Rectal smooth muscle tissue (tissue), 1 donor: Measurements from ENCODE around the gene TMTC2.

ENCODE experiments used
- H3K27ac ChIP-seq: one replicate; pipeline ENCODE4 v1.7.0; 2013; ENCODE audit warnings: low read depth, low read length, inconsistent platforms
- H3K27me3 ChIP-seq: one replicate; pipeline ENCODE4 v1.7.0; 2013; ENCODE audit warnings: low read length; ENCODE audit not compliant: control insufficient read depth, insufficient read depth
- H3K36me3 ChIP-seq: one replicate; pipeline ENCODE4 v1.7.0; 2013; ENCODE audit warnings: low read length; ENCODE audit not compliant: control insufficient read depth, insufficient read depth
- H3K4me1 ChIP-seq: one replicate; pipeline ENCODE4 v1.7.0; 2013; ENCODE audit warnings: low read length; ENCODE audit not compliant: control insufficient read depth, insufficient read depth
- H3K4me3 ChIP-seq: one replicate; pipeline ENCODE4 v1.7.0; 2013; ENCODE audit warnings: low read length
- H3K9ac ChIP-seq: one replicate; pipeline ENCODE4 v1.7.0; 2013; ENCODE audit warnings: low read length

TMTC2 gene

DNA sequence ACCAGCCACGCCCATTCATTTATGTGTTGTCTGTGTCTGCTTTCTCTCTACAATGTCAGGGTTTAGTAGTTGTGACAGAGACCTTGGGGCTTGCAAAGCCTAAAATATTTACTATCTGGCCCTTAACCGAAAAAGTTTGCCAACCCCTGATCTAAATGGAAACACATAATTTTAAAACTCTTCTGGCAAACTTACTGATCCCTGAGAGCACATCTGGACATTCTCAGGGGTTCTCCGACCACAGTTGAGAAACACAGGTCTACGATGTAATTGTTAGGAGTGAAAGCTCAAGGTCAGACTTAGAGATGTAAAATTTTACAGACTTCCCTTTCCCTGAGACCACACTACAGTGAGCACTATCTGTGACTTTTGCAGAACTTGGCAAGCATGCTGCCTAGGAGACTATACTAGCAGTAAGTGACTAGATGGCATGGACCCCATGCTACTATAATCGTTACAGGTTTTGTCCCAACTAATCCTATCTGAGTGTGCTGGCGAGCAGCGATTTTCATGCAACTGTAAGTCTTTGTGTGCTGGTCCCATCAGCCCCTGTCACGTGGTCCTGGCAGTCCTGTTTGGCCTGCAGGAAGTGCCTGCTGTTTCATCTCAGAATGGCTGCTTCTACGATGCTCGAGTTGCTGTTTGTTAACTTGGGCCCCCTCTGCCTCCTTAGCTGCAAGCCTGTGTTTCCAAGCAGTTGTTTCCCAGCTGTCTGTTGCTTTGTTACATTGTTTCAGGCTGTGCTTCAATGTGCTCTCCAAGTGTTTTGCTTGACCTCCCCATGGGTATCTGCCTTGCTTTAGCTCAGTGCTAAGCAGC, 21.6 kb downstream of the TMTC2 start:
- Histone ChIP-seq H3K27me3 (no peaks in the 10 kb centered on the region), H3K4me1 (peaks cover 36% of the 10 kb centered on the region), H3K36me3 (no peaks in the 10 kb centered on the region), H3K27ac (peak overlapping the region; percentile 70), H3K9ac (peak overlapping the region; percentile 16), H3K4me3 (no peak overlapping the region)

DNA sequence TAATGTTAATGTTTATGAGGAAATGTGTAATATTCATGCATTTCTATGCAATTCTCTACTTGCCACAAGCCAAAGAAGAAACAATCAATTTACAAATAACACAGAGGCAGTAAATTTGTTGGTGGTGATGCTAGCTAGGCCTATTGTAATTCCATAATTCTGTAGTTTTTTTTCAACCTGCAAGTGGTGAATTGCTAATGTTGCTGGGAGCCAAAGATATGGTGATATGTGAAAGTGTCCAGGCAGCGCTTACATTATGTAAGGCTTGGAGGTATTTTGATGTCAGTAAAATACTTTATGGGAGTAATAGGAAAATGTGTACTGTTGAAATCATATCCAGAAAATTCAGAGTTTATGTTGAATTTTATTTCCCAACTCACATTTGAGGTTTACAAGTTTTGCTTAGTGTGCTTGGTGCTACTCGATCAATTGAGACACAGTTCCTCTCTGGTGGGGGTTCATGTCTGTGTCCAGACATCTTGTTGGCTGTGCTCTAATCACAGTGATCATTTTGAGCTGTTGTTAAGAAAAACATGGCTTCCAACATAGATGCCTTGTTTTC, 23.2 kb downstream of the TMTC2 start:
- H3K27ac ChIP-seq: peak overlapping the region; percentile 63
- H3K4me3 ChIP-seq: no peak overlapping the region
- H3K9ac ChIP-seq: no peak overlapping the region
- no peaks in the 10 kb centered on the region for H3K27me3 ChIP-seq
- H3K4me1 ChIP-seq: peaks cover 36% of the 10 kb centered on the region
- H3K36me3 ChIP-seq: no peaks in the 10 kb centered on the region

DNA sequence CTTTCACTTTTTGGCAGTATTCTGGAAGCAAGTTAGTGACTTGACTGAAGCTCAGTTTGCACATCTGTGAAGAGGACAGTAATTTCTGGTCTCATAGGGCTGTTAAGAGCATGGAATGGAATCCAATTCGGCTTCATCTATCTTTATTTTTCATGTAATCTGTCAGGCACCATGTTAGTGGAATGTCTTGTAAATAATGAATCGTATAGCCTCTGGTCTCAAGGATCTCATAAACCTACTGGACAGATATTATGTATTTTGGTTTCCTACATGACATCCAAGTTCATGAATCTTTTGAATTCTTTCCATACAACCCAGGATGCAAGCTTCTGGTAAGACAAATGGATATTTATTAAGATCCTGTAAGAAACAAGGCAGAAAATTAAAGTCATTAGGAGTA, 24.0 kb downstream of the TMTC2 start:
- Histone ChIP-seq H3K36me3 (no peaks in the 10 kb centered on the region), H3K9ac (no peak overlapping the region), H3K27me3 (no peaks in the 10 kb centered on the region), H3K4me1 (peaks cover 36% of the 10 kb centered on the region), H3K4me3 (no peak overlapping the region), H3K27ac (peak overlapping the region; percentile 63)

DNA sequence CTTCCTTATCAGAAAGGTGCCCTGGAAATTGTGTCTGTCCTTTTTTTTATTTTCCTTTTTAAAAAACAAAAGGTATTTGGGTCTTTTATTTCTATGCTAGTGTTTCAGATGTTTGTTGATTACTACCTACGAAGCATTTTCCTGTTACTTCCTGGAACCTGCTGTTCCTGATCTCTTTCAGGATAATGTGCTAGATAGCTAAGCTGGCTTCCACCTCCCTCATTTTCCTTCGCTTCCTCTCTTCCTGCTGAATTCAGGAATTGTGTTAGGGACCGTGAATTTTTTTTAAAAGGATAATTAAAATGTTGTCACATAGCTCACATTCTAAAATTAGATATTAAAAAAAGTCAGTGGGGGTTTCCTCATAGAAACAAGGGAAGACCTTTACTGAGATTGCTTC, 27.7 kb downstream of the TMTC2 start:
- H3K27ac ChIP-seq: no peak overlapping the region
- no peak overlapping the region for H3K9ac ChIP-seq
- no peaks in the 10 kb centered on the region for H3K27me3 ChIP-seq
- no peaks in the 10 kb centered on the region for H3K36me3 ChIP-seq
- H3K4me1 ChIP-seq: peaks cover 15% of the 10 kb centered on the region
- no peak overlapping the region for H3K4me3 ChIP-seq

GRCh38 chr12:82721726-82722125, 35.0 kb downstream of the TMTC2 start:
- no peaks in the 10 kb centered on the region for H3K27me3 ChIP-seq
- no peaks in the 10 kb centered on the region for H3K36me3 ChIP-seq
- no peak overlapping the region for H3K9ac ChIP-seq
- no peak overlapping the region for H3K4me3 ChIP-seq
- no peaks in the 10 kb centered on the region for H3K4me1 ChIP-seq
- no peak overlapping the region for H3K27ac ChIP-seq

DNA sequence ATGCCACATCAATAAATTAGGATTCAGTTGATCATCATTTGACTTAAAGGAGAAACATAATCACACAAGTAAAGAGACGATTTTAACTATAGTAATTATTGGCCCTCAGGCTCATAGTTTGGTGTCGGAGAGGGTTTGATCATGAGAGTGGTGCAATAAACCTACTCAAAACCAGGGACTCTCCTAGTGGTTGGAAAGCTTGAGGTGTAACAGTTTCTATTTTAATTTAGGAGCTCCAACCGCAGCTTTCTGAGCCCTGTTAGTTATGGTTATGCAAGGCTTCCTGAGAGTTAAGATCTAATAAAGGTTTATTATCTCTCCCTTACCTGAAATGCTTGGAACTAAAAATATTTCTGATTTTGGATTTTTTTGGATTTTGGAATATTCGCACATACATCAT, 36.4 kb downstream of the TMTC2 start:
- H3K36me3 ChIP-seq: no peaks in the 10 kb centered on the region
- no peak overlapping the region for H3K27ac ChIP-seq
- no peaks in the 10 kb centered on the region for H3K4me1 ChIP-seq
- no peak overlapping the region for H3K9ac ChIP-seq
- no peak overlapping the region for H3K4me3 ChIP-seq
- H3K27me3 ChIP-seq: no peaks in the 10 kb centered on the region

DNA sequence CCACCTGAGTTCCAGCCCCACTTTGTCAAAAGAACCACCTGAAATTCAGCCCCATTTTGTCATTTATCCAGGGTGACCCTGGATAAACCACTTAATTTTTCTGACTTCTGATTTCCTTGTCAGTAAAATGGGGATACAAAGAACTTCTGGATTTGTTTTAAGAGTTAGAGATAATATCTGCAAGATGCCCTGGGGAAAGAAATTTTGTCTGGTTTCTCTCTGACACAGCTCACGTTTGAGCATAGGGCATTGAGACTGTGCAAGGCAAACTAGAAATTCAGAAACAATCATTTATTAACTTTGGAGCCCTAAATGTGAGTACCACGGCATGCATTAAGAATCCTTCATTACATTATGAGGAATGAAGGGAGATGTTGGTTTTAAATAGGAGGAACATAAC, 37.2 kb downstream of the TMTC2 start:
- Histone ChIP-seq H3K27ac (no peak overlapping the region), H3K36me3 (no peaks in the 10 kb centered on the region), H3K4me1 (no peaks in the 10 kb centered on the region), H3K27me3 (no peaks in the 10 kb centered on the region), H3K9ac (no peak overlapping the region), H3K4me3 (no peak overlapping the region)

- H3K4me1 ChIP-seq: no peaks in the 10 kb centered on the region
- no peaks in the 10 kb centered on the region for H3K27me3 ChIP-seq
- H3K9ac ChIP-seq: no peak overlapping the region
- no peak overlapping the region for H3K4me3 ChIP-seq
- no peak overlapping the region for H3K27ac ChIP-seq
- no peaks in the 10 kb centered on the region for H3K36me3 ChIP-seq
Observed at GRCh38 chr12:82725741-82726140, 39.0 kb downstream of the TMTC2 start.

GRCh38 chr12:82727886-82728285, 41.2 kb downstream of the TMTC2 start:
- H3K27me3 ChIP-seq: no peaks in the 10 kb centered on the region
- no peak overlapping the region for H3K27ac ChIP-seq
- H3K36me3 ChIP-seq: no peaks in the 10 kb centered on the region
- H3K4me3 ChIP-seq: no peak overlapping the region
- no peaks in the 10 kb centered on the region for H3K4me1 ChIP-seq
- H3K9ac ChIP-seq: no peak overlapping the region

DNA sequence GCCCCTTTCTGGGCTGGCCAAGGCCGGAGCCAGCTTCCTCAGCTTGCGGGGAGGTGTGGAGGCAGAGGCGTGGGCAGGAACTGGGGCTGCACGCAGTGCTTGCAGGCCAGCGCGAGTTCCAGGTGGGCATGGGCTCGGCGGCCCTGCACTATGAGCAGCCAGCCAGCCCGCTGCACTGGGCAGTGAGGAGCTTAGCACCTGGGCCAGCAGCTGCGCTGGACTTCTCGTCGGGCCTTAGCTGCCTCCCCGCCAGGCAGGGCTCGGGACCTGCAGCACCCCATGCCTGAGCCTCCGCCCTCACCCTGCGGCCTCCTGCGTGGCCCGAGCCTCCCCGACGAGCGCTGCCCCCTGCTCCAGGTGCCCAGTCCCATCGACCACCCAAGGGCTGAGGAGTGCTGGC, 42.0 kb downstream of the TMTC2 start:
- no peak overlapping the region for H3K27ac ChIP-seq

GRCh38 chr12:82730953-82731459, 44.3 kb downstream of the TMTC2 start:
- Histone ChIP-seq H3K36me3 (no peaks in the 10 kb centered on the region), H3K27ac (no peak overlapping the region), H3K9ac (no peak overlapping the region), H3K27me3 (no peaks in the 10 kb centered on the region), H3K4me3 (no peak overlapping the region), H3K4me1 (no peaks in the 10 kb centered on the region)

More for the DNA sequence above, 42.0 kb downstream of the TMTC2 start:
- Histone ChIP-seq H3K36me3 (no peaks in the 10 kb centered on the region), H3K4me3 (no peak overlapping the region), H3K9ac (no peak overlapping the region), H3K4me1 (no peaks in the 10 kb centered on the region), H3K27me3 (no peaks in the 10 kb centered on the region)

- Histone ChIP-seq H3K9ac (no peak overlapping the region), H3K4me1 (peaks cover 6% of the 10 kb centered on the region), H3K27ac (no peak overlapping the region), H3K36me3 (no peaks in the 10 kb centered on the region), H3K27me3 (no peaks in the 10 kb centered on the region), H3K4me3 (no peak overlapping the region)
Observed at GRCh38 chr12:82740129-82741000, 53.7 kb downstream of the TMTC2 start.
